Hematopoietic multipotent progenitor cell (in vitro differentiated cells): ENCODE data around the gene SBK3. TPM values are rescaled to one million over a fixed set of nuclear protein-coding genes. Genes with fewer than 3 reads are reported as not detected.

ENCODE experiments used
- DNase-seq, 3 donors: peaks; one replicate each; pipeline ENCODE4 v3.0.0-alpha.2; 2011 to 2015; ENCODE audit warnings: low read depth in 2 of 3, low spot score in 2 of 3
- total RNA-seq: library from RNA; depleted of rRNA; stranded (reverse); fragments of >200 nt; gene quantifications from one replicate; pipeline ENCODE4 v1.2.3, GENCODE V29; 2012

Gene SBK3
- total RNA-seq, 1 donor, result 0.54 TPM

- no peak for DNase-seq
These were observed 52.2 kb downstream of the SBK3 start for GRCh38 chr19:55493052-55493644.

DNA sequence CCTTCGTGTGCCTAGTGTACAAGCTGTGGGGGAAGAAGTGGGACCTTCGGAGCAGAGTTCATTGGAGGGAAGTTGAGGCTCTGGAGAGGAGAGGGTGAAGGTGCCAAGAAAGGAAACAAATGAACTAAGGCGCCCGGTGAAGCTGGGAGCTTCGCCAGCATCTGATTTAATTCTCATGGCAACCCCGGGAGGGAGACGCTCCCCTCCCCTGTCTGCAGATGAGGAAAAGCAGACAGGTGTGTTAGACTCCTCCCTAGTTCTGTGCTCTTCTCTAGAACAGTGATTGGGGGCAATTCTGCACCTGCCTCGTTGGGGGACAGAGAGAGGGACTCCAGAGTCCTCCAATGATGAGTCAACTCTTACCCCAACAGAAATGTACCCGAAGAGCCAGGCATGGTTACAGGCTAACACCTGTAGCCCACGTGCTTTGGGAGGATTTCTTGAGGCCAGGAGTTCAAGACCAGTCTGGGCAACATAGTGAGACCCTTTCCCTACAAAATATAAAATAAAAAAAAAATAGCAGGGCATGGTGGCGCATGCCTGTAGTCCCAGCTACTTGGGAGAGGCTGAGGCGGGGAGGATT is 52.9 kb downstream of the SBK3 start:
- no peak for DNase-seq

DNA sequence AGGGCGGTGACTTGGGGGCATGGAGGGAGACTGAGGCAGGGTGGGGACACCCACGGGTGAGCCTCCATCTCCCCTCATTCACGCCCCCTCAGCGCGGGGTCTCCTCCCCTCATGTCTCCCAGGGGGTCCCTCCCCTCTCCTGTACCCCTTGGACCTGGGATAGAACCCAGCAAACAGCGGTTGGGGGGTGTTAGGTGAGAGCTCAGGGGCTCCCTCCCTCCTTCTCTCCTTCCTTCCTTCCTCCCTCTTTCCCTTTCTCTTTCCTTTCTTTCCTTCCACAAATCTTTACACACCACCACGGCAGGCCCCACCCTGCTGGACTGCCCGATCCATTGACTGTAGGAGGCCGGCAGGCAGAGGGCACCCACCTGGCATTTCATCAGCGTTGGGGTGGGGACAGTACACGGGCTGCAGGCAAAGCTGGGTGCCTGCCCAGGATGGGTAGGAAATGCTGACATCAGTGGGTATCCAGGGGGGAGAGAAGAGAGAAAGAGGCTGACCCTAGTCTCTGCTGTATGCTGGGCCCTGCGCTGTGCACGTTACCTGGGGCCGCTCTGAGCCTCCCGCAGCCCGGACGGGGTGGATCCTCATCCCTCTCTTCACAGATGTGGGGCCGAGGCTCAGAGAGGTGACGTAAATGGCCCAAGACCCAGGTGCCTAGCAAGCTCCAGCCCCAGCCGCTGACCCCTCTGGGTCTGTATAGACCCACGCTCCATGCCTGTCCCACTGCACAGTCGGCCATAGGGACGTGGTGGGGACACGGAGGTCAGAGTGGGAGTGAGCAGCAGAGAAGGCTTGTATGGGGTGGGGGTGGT is 53.6 kb downstream of the SBK3 start:
- DNase-seq, result no peak

Other genes starting within 250 kb of the SBK3 start
- gene TMEM150B, start 220.2 kb downstream of the SBK3 start, total RNA-seq, result 5.4 TPM
- gene KMT5C, start 205.7 kb downstream of the SBK3 start, total RNA-seq, result 22.4 TPM
- gene COX6B2, start 190.8 kb downstream of the SBK3 start, total RNA-seq, result 0.27 TPM
- gene GARIN5B, start 182.3 kb downstream of the SBK3 start, total RNA-seq, result not detected
- gene IL11, start 175.1 kb downstream of the SBK3 start, total RNA-seq, result 0.27 TPM
- not detected for gene TMEM190, start 168.7 kb downstream of the SBK3 start, total RNA-seq
- 2.7 TPM for gene TMEM238, start 161.3 kb downstream of the SBK3 start, total RNA-seq
- gene RPL28, start 159.6 kb downstream of the SBK3 start, total RNA-seq, result 2,604 TPM
- gene UBE2S, start 137.8 kb downstream of the SBK3 start, total RNA-seq, result 26.7 TPM
- under 0.01 TPM for gene SHISA7, start 102.2 kb downstream of the SBK3 start, total RNA-seq
- 63.3 TPM for gene ISOC2, start 83.9 kb downstream of the SBK3 start, total RNA-seq
- not detected for gene C19orf85, start 80.8 kb downstream of the SBK3 start, total RNA-seq
- 8.3 TPM for gene ZNF628, start 68.9 kb downstream of the SBK3 start, total RNA-seq
- gene NAT14, start 60.4 kb downstream of the SBK3 start, total RNA-seq, result 12.7 TPM
- 0.27 TPM for gene SSC5D, start 57.1 kb downstream of the SBK3 start, total RNA-seq
- under 0.01 TPM for gene SBK2, start 8.4 kb downstream of the SBK3 start, total RNA-seq
- 7.0 TPM for gene ZNF579, start 35.3 kb upstream of the SBK3 start, total RNA-seq
- 8.6 TPM for gene FIZ1, start 54.0 kb upstream of the SBK3 start, total RNA-seq
- 21.3 TPM for gene ZNF524, start 54.7 kb upstream of the SBK3 start, total RNA-seq
- 4.0 TPM for gene ZNF865, start 60.1 kb upstream of the SBK3 start, total RNA-seq
- gene ZNF784, start 79.0 kb upstream of the SBK3 start, total RNA-seq, result 15.1 TPM
- 13.7 TPM for gene ZNF580, start 95.5 kb upstream of the SBK3 start, total RNA-seq
- gene ZNF581, start 98.1 kb upstream of the SBK3 start, total RNA-seq, result 48.5 TPM
- 8.3 TPM for gene CCDC106, start 102.7 kb upstream of the SBK3 start, total RNA-seq
- 158 TPM for gene U2AF2, start 109.5 kb upstream of the SBK3 start, total RNA-seq
- gene EPN1, start 129.7 kb upstream of the SBK3 start, total RNA-seq, result 18.0 TPM
- not detected for gene NLRP9, start 192.9 kb upstream of the SBK3 start, total RNA-seq
- under 0.01 TPM for gene RFPL4A, start 213.6 kb upstream of the SBK3 start, total RNA-seq
- gene RFPL4AL1, start 223.6 kb upstream of the SBK3 start, total RNA-seq, result not detected